NCI-H748 treated with DMSO at 0.1 percent for 48 hours (cell line): ENCODE results near the gene SYAP1.
"Not testable (repeated sequence)": the region's sequence is repeated elsewhere in the genome, so short reads cannot be mapped to it uniquely, and the experiment has no call there.

Experiments
- DNase-seq: peaks from one replicate; lab custom pipeline; 2025; lab: John Stamatoyannopoulos, UW

The SYAP1 gene, protein sequence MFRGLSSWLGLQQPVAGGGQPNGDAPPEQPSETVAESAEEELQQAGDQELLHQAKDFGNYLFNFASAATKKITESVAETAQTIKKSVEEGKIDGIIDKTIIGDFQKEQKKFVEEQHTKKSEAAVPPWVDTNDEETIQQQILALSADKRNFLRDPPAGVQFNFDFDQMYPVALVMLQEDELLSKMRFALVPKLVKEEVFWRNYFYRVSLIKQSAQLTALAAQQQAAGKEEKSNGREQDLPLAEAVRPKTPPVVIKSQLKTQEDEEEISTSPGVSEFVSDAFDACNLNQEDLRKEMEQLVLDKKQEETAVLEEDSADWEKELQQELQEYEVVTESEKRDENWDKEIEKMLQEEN

DNA sequence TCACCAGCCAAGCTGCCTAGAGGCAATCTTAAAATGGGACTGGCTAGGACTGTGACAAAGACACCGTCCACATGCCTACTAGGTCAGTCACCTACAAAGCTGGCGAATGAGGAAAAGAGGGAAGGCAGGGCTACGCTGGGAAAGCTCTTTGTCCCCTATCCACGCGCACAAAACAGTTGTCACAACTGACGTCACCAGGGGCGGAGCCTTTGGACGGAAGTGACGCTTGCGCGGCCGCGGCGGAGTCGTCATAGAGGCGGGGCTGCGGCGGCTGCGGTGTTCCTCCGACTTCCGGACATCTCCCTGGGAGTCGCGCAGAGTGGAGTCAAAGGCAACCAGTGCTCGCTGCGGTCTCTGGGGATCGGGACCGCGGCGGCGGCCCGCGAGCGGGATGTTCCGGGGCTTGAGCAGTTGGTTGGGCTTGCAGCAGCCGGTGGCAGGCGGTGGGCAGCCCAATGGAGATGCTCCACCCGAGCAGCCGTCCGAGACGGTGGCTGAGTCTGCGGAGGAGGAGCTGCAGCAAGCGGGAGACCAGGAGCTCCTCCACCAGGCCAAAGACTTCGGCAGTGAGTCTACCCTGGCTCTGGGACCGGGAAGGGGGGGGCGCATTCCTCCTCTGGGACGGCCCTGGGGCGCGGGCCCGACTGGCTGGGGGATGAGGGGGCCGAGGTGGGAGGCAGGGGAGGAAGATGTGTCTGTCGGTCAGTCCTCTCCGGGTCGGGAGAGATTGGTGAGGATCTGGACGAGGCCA is at the start of gene SYAP1:
SYAP1 (plus strand) TSS at position 279 of the 751 bp plus-strand sequence; CDS start at position 392, 113 bp downstream.
- peak; percentile 86 for DNase-seq

DNA sequence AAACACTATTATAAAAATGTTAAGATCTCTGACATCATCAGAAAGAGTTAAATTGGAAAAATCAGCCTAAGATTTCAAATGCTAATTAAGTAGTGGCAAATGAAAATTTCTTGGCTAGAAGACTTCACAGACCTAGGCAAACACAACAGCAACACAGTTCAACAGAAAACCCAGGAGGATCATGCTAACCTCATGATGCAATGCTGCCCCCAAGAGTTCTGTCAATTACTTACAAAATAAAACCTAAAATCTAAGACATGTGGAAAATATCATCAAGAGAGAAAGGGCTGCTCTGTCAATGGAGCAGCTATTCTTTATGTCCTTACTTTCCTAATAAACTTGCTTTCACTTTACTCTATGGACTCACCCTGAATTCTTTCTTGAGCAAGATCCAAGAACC is 48.4 kb upstream of the SYAP1 start:
- peak; percentile 7 for DNase-seq

DNA sequence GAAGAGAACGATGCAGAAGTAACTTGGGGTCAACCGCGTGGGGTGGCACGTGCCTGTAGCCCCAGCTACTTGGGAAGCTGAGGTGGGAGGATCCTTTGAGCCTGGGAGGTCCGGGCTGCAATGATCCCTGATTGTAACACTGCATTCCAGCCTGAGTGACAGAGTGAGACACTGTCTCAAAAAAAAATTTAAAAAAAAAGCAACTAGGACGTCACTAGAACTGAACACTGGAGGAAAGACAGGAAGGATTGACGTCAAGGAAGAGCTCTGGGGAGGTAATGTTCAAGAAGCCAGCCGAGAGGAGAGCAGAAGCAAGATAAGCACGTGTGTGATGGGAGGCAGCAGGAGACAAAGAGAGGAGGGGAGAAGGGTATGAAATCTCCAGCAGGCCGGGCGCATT is 40.7 kb upstream of the SYAP1 start:
- DNase-seq = no peak

DNA sequence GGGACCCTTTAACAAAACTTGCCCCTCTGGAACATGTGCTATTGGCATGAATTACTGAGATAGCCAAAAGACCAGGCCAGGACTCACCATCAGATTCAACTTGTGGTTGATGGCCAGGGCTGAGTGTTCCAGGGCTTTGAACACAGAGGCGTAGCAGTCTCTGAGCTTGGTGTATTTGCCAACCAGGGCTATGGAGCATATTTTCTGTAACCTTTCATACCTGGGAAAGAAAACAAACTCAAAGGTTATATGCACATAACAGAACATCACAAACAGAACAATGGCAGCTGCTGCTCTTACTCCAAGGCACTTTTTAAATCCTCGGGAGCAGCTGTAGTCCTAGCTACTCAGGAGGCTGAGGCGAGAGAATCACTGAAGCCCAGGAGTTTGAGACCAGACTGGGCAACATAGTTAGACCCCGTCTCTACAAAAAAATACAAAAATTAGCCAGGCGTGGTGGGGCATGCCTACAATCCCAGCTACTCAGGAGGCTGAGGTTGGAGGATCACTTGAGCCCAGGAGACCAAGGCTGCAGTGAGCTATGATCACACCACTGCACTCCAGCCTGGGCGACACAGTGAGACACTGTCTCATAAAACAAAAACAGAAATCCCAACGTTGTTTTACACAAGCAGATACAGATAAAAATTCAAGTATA is 36.3 kb upstream of the SYAP1 start:
- no peak for DNase-seq

DNA sequence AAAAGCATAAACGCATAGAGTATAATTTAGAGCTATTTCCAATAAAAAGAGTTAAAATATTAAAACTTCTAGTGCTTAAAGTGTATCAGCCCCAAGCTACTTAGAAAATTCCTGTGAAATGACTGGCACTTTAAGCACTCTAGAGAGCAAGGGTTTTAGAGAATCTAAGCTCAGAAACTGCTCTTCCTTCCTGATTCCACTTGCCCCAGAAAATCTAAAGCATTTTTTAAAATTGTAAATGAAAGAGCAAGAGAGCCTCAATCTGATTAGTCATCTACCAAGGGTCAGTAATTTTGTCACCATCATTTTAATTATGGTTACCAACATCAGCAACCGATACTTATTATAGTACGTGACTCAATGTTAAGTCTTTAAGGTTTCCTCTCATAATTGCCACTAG is 31.9 kb upstream of the SYAP1 start:
- DNase-seq = no peak

DNA sequence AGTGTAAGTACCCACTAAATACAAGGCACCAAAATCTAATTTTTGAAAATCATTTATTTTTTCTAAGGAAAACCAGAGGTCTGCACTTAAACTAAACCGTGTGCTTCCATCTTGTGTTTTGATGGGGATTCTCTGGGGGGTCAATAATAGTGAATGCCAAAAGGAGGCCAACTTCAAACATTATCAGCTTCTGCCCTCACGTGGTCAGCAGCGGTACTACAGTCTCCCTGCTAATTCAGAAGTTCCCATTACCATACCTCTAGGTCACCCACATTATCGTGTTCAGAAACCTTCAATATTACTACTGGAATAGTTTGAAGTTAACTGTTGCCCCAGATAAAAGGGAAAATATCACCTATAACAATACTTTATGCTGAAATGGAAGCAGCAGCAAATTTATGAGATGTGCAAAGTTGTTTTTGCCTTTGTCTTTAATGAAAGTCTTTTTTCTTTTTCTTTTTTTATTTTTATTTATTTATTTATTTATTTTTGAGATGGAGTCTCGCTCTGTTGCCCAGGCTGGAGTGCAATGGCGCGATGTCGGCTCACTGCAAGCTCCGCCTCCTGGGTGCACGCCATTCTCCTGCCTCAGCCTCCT is 24.2 kb upstream of the SYAP1 start:
- DNase-seq = peak; percentile 34

GRCh38 chrX:16696956-16697355 is 22.5 kb upstream of the SYAP1 start:
- no peak for DNase-seq

- DNase-seq = no peak
These were observed 20.0 kb upstream of the SYAP1 start for GRCh38 chrX:16699389-16699788.

DNA sequence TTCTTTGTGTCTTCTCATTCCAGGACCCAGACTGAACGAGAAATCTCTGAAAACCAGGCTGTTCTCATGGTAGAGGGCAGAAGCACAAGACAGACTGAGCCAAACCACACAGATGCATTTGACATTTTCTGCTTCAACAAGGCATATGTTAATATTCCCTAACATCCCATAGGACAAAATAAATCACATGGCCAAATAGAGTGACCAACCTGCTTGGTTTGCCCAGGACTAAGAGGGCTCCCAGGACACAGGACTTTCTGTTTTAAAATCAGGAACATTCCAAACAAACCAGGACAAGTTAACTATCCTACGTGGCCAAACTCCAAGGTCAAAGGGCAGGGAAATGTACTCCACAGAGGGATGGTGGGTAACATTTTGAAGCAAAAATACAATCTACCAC is 18.7 kb upstream of the SYAP1 start:
- DNase-seq = no peak

- DNase-seq = no peak
These were observed 16.5 kb upstream of the SYAP1 start for GRCh38 chrX:16702700-16703599.

DNA sequence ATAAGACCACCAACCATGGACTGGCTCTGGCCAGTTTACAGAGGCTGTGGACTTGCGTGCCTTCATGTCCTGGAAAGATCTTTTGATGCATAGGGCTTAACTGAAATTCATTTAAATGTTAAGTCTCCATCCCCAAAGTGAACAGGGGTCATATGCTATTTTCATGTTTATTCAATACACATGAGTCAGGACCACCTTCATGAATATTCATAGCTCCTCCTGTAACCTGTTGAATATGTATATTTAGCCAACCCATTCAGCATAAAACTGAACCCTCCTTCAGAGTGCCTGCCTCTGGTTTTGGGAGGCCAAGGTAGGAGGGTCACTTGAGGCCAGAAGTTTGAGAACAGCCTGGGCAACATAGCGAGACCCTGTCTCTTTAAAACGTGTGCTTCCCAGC is 14.0 kb upstream of the SYAP1 start:
- DNase-seq = no peak

DNA sequence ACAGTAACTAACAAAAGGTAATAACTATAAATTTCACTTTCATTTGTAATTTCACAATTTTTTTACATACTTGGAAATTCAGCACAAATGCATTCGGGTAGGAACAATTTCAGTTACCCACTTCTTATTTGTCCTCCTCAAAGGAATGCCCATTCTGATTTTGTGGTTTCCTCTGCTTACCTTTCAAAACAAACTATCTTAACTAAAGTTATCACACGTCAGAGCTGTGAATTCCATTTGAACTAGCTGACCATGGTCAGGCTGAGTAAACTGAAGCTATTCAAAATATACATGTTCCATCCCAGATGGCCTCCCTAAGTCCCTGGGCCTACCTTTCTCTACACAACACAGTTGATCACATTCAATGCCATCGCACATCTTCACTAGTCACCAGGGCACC is 11.4 kb upstream of the SYAP1 start:
- DNase-seq = no peak

- DNase-seq = no peak
These were observed 8.1 kb upstream of the SYAP1 start for GRCh38 chrX:16711219-16711811.

GRCh38 chrX:16711893-16712547 is 7.4 kb upstream of the SYAP1 start:
- DNase-seq = no peak

DNA sequence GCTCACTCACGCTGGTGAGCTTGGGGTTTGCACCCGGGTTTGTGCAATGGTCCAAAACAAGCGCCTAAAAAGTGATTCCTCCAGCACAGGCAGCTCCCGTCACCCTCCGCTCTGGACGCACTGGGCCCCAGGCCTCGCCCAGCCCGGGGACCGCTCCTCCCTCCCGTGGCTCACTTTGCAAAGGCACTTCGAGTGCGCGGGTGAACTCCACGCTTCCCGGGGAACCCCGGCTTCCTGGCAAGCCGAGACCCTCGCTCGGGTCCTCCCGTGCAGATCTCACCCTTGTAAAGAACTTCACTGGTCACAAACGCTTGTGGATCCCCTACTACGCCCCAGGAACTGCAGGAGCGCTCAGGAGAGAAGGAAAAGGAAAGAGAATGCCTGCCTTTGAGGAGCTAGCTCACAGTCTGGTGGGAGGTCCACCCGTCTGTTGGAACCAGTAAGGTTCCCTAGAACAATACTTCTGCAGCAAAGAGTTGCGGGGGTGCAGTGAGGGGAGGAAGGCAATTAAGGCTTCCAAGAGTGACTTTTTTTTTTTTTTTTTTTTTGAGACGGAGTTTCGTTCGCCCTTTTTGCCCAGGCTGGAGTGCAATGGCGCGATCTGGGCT is 6.8 kb upstream of the SYAP1 start, which contains the start of gene CTPS2:
CTPS2 (minus strand) TSS at position 122 of the 608 bp plus-strand sequence. CDS start 9,767 bp downstream, outside the sequence.
- peak; percentile 27 for DNase-seq

GRCh38 chrX:16714504-16714903 is 4.9 kb upstream of the SYAP1 start:
- DNase-seq = no peak

DNA sequence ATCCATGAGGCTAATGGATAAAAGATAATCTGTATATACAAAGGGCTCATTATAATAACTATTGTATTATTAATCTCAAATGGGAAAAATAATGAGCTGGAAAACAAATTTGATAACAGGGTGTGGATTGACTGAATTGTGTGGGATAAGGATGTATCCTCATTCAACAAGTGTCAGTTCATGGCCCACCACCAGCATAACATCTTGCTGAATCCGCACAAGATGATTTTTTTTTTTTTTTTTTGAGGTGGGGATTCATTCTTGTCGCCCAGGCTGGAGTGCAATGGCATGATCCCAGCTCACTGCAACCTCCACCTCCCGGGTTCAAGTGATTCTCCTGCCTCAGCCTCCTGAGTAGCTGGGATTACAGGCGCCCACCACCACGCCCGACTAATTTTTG is 3.8 kb upstream of the SYAP1 start:
- DNase-seq = not testable (repeated sequence)

GRCh38 chrX:16716451-16716850 is 3.0 kb upstream of the SYAP1 start:
- DNase-seq = not testable (repeated sequence)

DNA sequence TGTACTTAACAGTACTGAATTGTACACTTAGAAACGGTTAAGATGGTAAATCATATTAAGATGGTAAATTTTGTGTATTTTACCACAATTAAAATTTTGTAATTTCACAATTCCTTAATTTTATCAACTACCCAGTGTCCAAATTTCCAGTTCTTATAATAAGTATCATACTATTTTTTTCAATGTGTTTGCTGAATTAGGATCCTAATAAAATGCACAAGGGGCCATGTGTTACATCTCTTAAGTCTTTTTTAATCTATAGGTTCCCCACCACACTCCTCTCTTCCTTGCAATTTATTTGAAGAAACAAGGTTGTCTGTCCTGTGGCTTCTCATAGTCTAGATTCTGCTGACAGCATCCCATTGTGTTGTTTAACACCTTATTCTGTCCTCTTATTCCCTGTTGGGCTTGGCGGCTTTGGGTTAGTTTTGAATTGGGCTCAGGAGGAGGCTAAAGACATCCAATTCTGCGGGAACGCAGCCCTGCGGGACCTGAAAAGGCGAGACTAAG is 533 bp upstream of the SYAP1 start:
- DNase-seq = peak; percentile 32

DNA sequence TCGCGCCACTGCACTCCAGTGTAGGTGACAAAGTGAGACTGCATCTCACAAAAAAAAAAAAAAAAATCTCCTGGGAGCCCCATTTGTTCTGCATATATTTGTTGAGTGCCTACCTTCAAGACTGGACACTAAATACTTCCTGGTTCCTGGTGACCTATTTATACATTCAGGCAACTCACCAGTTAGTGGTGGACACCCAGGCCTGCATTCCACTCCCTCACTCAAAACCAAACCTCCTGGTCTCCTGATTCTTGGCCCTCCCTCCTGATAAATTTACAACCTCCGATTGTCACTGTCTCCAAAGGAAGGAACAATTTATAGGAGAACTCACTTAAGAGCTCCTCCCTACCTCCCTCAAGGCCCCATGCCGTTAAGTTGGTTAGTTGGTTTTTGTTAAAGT is 3.1 kb downstream of the SYAP1 start:
- no peak for DNase-seq
